ENCODE data around the gene ANKRD13A. TPM values are rescaled to one million over a fixed set of nuclear protein-coding genes. Genes with fewer than 3 reads are reported as not detected.

The ANKRD13A gene
- total RNA-seq, 4 donors from 2014 or later = 19.0 to 29.3 (median 20.5) TPM

DNA sequence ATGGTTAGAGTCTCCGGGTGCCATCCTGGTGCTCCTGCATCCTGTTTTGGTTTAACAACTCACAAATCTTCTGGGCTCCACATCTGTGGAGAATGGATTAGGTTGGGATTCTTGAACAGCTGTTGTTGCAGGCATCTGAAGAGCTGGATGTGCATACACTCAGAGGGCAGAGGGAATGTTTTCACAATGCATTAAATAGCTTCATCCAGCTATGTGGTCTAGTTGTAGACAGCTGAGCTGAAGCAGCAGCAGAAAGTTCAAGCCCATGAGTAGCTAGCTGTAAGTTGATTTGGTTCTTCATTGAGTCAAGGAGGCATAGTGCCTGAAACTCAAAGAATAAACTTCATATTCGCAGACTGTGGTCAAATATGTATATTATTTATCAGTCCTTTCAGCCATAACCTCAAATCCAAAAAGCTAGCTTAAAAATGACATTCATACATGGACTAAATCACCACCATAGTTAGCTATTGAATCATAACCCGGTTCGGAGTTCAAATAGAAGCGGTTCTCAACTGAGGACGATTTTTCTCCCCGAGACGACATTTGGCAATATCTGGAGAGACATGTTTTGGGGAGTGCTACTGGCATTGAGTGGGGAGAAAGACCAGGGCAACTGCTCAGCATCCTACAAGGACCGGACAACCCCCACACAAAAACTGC lies 858 bp upstream of the ANKRD13A start:
- Histone ChIP-seq H3K27ac (peak overlapping the region; percentile 85 to 89 (median 87)), H3K9me3 (no peaks in the 10 kb centered on the region), H3K4me1 (peaks cover 39 to 65% of the 10 kb centered on the region in 2 donors), H3K36me3 (peaks cover 0 to 4% of the 10 kb centered on the region in 2 donors), H3K27me3 (no peaks in the 10 kb centered on the region), H3K4me3 (peak overlapping the region; percentile 85 to 98 (median 94))
- DNase-seq = no peak
- in situ Hi-C loops (cut with MboI; ENCODE audit: low sequenced_read_pairs in 4 of 4) (no loop called here), intact Hi-C loops (cut with DNase I; ENCODE audit: low total_unique reads) (loop anchor here (1.0 to 10.0 kb wide), 4 partner anchors 44 to 586 kb away; partner anchors contain the start of genes FAM222A, PPTC7 and TCHP)
- TF ChIP-seq POLR2A (IDR thresholded peaks at IDR 0.05) = no peak
- TF ChIP-seq, protein P1, sequence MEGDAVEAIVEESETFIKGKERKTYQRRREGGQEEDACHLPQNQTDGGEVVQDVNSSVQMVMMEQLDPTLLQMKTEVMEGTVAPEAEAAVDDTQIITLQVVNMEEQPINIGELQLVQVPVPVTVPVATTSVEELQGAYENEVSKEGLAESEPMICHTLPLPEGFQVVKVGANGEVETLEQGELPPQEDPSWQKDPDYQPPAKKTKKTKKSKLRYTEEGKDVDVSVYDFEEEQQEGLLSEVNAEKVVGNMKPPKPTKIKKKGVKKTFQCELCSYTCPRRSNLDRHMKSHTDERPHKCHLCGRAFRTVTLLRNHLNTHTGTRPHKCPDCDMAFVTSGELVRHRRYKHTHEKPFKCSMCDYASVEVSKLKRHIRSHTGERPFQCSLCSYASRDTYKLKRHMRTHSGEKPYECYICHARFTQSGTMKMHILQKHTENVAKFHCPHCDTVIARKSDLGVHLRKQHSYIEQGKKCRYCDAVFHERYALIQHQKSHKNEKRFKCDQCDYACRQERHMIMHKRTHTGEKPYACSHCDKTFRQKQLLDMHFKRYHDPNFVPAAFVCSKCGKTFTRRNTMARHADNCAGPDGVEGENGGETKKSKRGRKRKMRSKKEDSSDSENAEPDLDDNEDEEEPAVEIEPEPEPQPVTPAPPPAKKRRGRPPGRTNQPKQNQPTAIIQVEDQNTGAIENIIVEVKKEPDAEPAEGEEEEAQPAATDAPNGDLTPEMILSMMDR (IDR thresholded peaks at IDR 0.05 in 4 of 5, conservative IDR thresholded peaks at IDR 0.05 in 1 of 5) = no peak
- ATAC-seq = no peak

- Histone ChIP-seq H3K4me3 (peak overlapping the region; percentile 85 to 98 (median 94)), H3K9me3 (no peaks in the 10 kb centered on the region), H3K27ac (peak overlapping the region; percentile 85 to 89 (median 87)), H3K36me3 (peaks cover 0 to 4% of the 10 kb centered on the region in 2 donors), H3K27me3 (no peaks in the 10 kb centered on the region), H3K4me1 (peaks cover 32 to 53% of the 10 kb centered on the region in 2 donors)
- in situ Hi-C loops (cut with MboI; ENCODE audit: low sequenced_read_pairs in 4 of 4) (no loop called here), intact Hi-C loops (cut with DNase I; ENCODE audit: low total_unique reads) (loop anchor here (2.0 to 10.0 kb wide), 3 partner anchors 43 to 585 kb away; partner anchors contain the start of genes PPTC7 and TCHP)
- TF ChIP-seq POLR2A (IDR thresholded peaks at IDR 0.05) = no peak
- TF ChIP-seq, protein P1 (IDR thresholded peaks at IDR 0.05 in 4 of 5, conservative IDR thresholded peaks at IDR 0.05 in 1 of 5) = no peak
- DNase-seq = no peak
- ATAC-seq = no peak
Measured at GRCh38 chr12:109999649-109999971, 380 bp downstream of the ANKRD13A start.

DNA sequence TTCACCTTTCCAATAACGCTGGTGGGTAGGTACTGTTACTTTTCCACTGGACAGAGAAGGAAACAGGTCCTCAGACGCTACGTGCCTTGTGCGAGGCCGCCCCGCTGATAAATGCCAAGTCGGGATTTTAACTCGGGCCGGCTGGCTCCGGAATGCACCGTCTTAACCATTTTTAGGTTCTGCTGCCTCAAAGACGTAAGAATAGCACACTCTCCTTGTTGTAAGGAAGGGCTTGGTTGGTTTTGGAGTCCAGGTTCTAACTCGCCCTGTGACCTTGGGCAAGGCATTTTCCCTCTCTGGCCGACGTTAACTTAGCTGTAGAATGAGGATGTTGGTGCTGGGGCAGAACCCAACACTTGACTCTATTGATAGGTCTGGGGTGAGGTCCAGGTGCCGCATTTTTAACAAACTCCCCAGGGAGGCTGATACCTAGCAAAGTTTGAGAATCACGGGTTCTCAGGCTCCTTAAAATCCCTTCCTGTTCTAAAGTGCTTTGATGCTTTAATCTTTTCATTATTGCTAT lies 814 bp downstream of the ANKRD13A start:
- ATAC-seq (no peak), DNase-seq (no peak)
- intact Hi-C loops (cut with DNase I; ENCODE audit: low total_unique reads) (loop anchor here (2.0 to 10.0 kb wide), 3 partner anchors 43 to 585 kb away; partner anchors contain the start of genes PPTC7 and TCHP), in situ Hi-C loops (cut with MboI; ENCODE audit: low sequenced_read_pairs in 4 of 4) (no loop called here)
- Histone ChIP-seq H3K4me3 (peak overlapping the region; percentile 85 to 98 (median 94)), H3K27me3 (no peaks in the 10 kb centered on the region), H3K4me1 (peaks cover 27 to 49% of the 10 kb centered on the region in 2 donors), H3K36me3 (peaks cover 0 to 4% of the 10 kb centered on the region in 2 donors), H3K9me3 (no peaks in the 10 kb centered on the region), H3K27ac (peak overlapping the region; percentile 85 to 89 (median 87))
- no peak for TF ChIP-seq POLR2A (IDR thresholded peaks at IDR 0.05)
- TF ChIP-seq, protein P1 (IDR thresholded peaks at IDR 0.05 in 4 of 5, conservative IDR thresholded peaks at IDR 0.05 in 1 of 5) = no peak

GRCh38 chr12:110001596-110001995 lies 2.4 kb downstream of the ANKRD13A start:
- intact Hi-C loops (cut with DNase I; ENCODE audit: low total_unique reads) = no loop called here
- no peak for DNase-seq

More at GRCh38 chr12:110001596-110001995, 2.4 kb downstream of the ANKRD13A start:
- ATAC-seq = no peak
- H3K4me1 ChIP-seq = peaks cover 20 to 41% of the 10 kb centered on the region in 2 donors
- no peak overlapping the region for H3K4me3 ChIP-seq
- in situ Hi-C loops (cut with MboI; ENCODE audit: low sequenced_read_pairs in 4 of 4) = no loop called here
- TF ChIP-seq POLR2A (IDR thresholded peaks at IDR 0.05) = no peak
- TF ChIP-seq, protein P1 (IDR thresholded peaks at IDR 0.05 in 4 of 5, conservative IDR thresholded peaks at IDR 0.05 in 1 of 5) = no peak
- H3K27ac ChIP-seq = no peak overlapping the region
- H3K36me3 ChIP-seq = peaks cover 0 to 4% of the 10 kb centered on the region in 2 donors
- no peaks in the 10 kb centered on the region for H3K27me3 ChIP-seq
- H3K9me3 ChIP-seq = no peaks in the 10 kb centered on the region
